HepG2 (cell line): Measurements from ENCODE around the gene SERP1.

ENCODE experiments used
- CEBPB ChIP-seq: IDR thresholded peaks from 2 replicates; pipeline ENCODE4 v1.6.1; 2011; ENCODE audit warnings: low read depth, low read length, improper control_type of control experiment, borderline replicate concordance
- FOXA3 ChIP-seq: IDR thresholded peaks from 2 replicates; pipeline ENCODE4 v1.6.1; 2016; ENCODE audit warnings: missing genetic modification reagents, missing compliant biosample characterization
- HNRNPH1 ChIP-seq: fragments of 200-400 bp; formaldehyde crosslinking; optimal IDR thresholded peaks from 2 replicates; pipeline ENCODE3; 2017; ENCODE audit warnings: mild to moderate bottlenecking, low read depth, low read length
- HOXA9 ChIP-seq: sonication (generic); formaldehyde crosslinking; IDR thresholded peaks from 2 replicates; pipeline ENCODE4 v1.8.1; 2022; ENCODE audit warnings: missing genetic modification reagents, mild to moderate bottlenecking, moderate library complexity, borderline replicate concordance
- MTF2 ChIP-seq: sonication (generic); formaldehyde crosslinking; IDR thresholded peaks from 2 replicates; pipeline ENCODE4 v1.5.0; 2020; ENCODE audit warnings: missing genetic modification reagents, borderline replicate concordance
- MXD4 ChIP-seq: IDR thresholded peaks from 2 replicates; pipeline ENCODE4 v1.6.1; 2016; ENCODE audit warnings: mild to moderate bottlenecking, missing biosample characterization, missing genetic modification reagents
- RXRA ChIP-seq: sonication (generic); formaldehyde crosslinking; IDR thresholded peaks from 2 replicates; pipeline ENCODE4 v1.5.1; 2020; ENCODE audit warnings: missing genetic modification reagents
- SALL1 ChIP-seq: sonication (generic); formaldehyde crosslinking; IDR thresholded peaks from 2 replicates; pipeline ENCODE4 v1.8.0; 2022; ENCODE audit warnings: mild to moderate bottlenecking, missing genetic modification reagents
- ZC3H4 ChIP-seq: sonication (generic); formaldehyde crosslinking; IDR thresholded peaks from 2 replicates; pipeline ENCODE4 v1.4.0; 2020; ENCODE audit warnings: missing genetic modification reagents, borderline replicate concordance
- ZFP37 ChIP-seq: sonication (generic); formaldehyde crosslinking; IDR thresholded peaks from 2 replicates; pipeline ENCODE4 v1.4.0; 2020; ENCODE audit warnings: missing genetic modification reagents, borderline replicate concordance
- TF ChIP-seq, protein P1 (sequence below): sonication (generic); formaldehyde crosslinking; IDR thresholded peaks from 2 replicates; pipeline ENCODE4 v1.4.0; 2020; ENCODE audit warnings: mild to moderate bottlenecking, missing genetic modification reagents
- TF ChIP-seq, protein P2 (sequence below): sonication (generic); formaldehyde crosslinking; conservative IDR thresholded peaks from 2 replicates; pipeline ENCODE4 v1.8.1; 2023; ENCODE audit warnings: missing genetic modification reagents
- TF ChIP-seq, protein P3 (sequence below): sonication (generic); formaldehyde crosslinking; IDR thresholded peaks from 2 replicates; pipeline ENCODE4 v1.8.0; 2022; ENCODE audit warnings: mild to moderate bottlenecking, missing genetic modification reagents, borderline replicate concordance

DNA sequence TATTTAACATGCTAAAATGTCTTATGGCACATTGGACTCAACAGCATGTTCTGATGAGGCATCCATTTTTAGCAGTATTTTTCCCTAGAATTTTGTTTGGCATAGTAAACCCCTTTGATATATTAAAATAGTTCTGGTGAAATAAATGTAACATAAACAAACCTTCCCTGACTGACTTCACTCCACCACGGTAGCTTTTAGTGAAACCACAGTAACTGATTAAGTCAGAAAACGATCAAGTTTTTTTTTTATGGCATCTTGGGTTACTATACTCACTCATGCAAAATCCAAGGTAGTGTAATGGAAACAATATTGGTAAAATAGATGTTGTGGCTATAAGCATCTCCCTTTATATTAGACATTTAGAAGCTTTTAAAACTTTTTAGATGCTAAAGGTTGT lies 2.8 kb downstream of the SERP1 start:
- TF ChIP-seq, protein P1, sequence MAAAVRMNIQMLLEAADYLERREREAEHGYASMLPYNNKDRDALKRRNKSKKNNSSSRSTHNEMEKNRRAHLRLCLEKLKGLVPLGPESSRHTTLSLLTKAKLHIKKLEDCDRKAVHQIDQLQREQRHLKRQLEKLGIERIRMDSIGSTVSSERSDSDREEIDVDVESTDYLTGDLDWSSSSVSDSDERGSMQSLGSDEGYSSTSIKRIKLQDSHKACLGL (CRISPR knock-in tag): no peak
- no peak for TF ChIP-seq SALL1 (CRISPR knock-in tag)
- no peak for TF ChIP-seq CEBPB
- no peak for TF ChIP-seq HOXA9 (CRISPR knock-in tag)
- no peak for TF ChIP-seq ZC3H4 (CRISPR knock-in tag)
- TF ChIP-seq, protein P2, sequence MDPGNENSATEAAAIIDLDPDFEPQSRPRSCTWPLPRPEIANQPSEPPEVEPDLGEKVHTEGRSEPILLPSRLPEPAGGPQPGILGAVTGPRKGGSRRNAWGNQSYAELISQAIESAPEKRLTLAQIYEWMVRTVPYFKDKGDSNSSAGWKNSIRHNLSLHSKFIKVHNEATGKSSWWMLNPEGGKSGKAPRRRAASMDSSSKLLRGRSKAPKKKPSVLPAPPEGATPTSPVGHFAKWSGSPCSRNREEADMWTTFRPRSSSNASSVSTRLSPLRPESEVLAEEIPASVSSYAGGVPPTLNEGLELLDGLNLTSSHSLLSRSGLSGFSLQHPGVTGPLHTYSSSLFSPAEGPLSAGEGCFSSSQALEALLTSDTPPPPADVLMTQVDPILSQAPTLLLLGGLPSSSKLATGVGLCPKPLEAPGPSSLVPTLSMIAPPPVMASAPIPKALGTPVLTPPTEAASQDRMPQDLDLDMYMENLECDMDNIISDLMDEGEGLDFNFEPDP: no peak
- no peak for TF ChIP-seq RXRA (CRISPR knock-in tag)
- TF ChIP-seq MXD4: no peak
- no peak for TF ChIP-seq ZFP37 (CRISPR knock-in tag)
- no peak for TF ChIP-seq MTF2 (CRISPR knock-in tag)
- TF ChIP-seq, protein P3, sequence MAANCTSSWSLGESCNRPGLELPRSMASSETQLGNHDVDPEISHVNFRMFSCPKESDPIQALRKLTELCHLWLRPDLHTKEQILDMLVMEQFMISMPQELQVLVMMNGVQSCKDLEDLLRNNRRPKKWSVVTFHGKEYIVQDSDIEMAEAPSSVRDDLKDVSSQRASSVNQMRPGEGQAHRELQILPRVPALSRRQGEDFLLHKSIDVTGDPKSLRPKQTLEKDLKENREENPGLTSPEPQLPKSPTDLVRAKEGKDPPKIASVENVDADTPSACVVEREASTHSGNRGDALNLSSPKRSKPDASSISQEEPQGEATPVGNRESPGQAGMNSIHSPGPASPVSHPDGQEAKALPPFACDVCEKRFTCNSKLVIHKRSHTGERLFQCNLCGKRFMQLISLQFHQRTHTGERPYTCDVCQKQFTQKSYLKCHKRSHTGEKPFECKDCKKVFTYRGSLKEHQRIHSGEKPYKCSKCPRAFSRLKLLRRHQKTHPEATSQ (CRISPR knock-in tag): no peak
- no peak for TF ChIP-seq HNRNPH1
- no peak for TF ChIP-seq FOXA3 (CRISPR knock-in tag)
